HepG2 (cell line): ENCODE data around the gene SP6. TPM values are rescaled to one million over a fixed set of nuclear protein-coding genes. Genes with fewer than 3 reads are reported as not detected.

Experiments
- ATAC-seq: fragments of 200-7000 bp; cut with Tn5 transposase; 3 replicates; pipeline ENCODE4 v1.9.1; 2020; ENCODE audit warnings: mild to moderate bottlenecking, moderate library complexity
- BruUV-seq: library from RNA; stranded (reverse); fragments of 400-500 nt; replicated peaks from 2 replicates; lab custom pipeline; 2021; lab: Mats Ljungman, UMichigan
- CTCF ChIA-PET: fragments of 300-600 bp; formaldehyde crosslinking; extraction: SDS; loops from one replicate; lab custom pipeline; 2021; ENCODE audit warnings: low total read pairs, inconsistent platforms, low intra/inter-chr PET ratio; lab: Yijun Ruan, JAX
- POLR2A ChIA-PET: fragments of 350-600 bp; sonication (Branson Sonifier 250); formaldehyde crosslinking; loops from one replicate; lab custom pipeline; 2020; ENCODE audit warnings: antibody characterized with exemption, inconsistent platforms; lab: Yijun Ruan, JAX
- DNase-seq: peaks from one replicate; pipeline ENCODE4 v3.0.0-alpha.2; 2015; ENCODE audit warnings: low spot score
- FAIRE-seq: peaks from 3 replicates; lab custom pipeline; 2011; peaks lifted over from hg19 to GRCh38; lab: Jason Lieb, UNC
- H2AFZ ChIP-seq: one replicate; pipeline ENCODE4 v1.6.1; 2011; ENCODE audit warnings: low read length, inconsistent platforms
- H3K27ac ChIP-seq: fragments of 300-600 bp; 3 replicates; pipeline ENCODE4 v1.8.0; 2011; ENCODE audit warnings: mixed run types, mild to moderate bottlenecking, mixed read lengths, low read length, inconsistent platforms; ENCODE audit not compliant: insufficient read depth; ENCODE audit errors: extremely low read length
- H3K27me3 ChIP-seq, 2 experiments: fragments of 200-600 bp in 1 of 2; 2 replicates in 1 of 2; 3 replicates in 1 of 2; pipeline versions ENCODE4 v1.6.0 to v1.8.0; 2011; ENCODE audit warnings: low read length in 2 of 2, mild to moderate bottlenecking in 2 of 2, moderate library complexity in 2 of 2, inconsistent platforms in 1 of 2; ENCODE audit not compliant: insufficient read depth in 2 of 2, control insufficient read depth in 1 of 2
- H3K36me3 ChIP-seq, 2 experiments: fragments of 200-600 bp in 1 of 2; replicated peaks in 1 of 2; 2 replicates in 1 of 2; 3 replicates in 1 of 2; pipeline versions ENCODE4 v1.5.1 to v1.8.0; 2011; ENCODE audit warnings: low read length in 2 of 2, inconsistent platforms in 1 of 2; ENCODE audit not compliant: insufficient read depth in 2 of 2, control insufficient read depth in 1 of 2
- H3K4me1 ChIP-seq: 2 replicates; pipeline ENCODE4 v1.5.1; 2012; ENCODE audit warnings: low read length, inconsistent platforms; ENCODE audit not compliant: insufficient read depth
- H3K4me2 ChIP-seq: 2 replicates; pipeline ENCODE4 v1.6.0; 2011; ENCODE audit warnings: low read depth, low read length, inconsistent platforms
- H3K4me3 ChIP-seq, 3 experiments: fragments of 200-600 bp in 1 of 3; sonication (generic), shearing (Covaris generic) in 1 of 3; replicated peaks in 1 of 3; 2 replicates each; pipeline ENCODE4 v1.5.1; 2011 to 2016; ENCODE audit warnings: low read length in 3 of 3, inconsistent platforms in 2 of 3, low read depth in 2 of 3, mild to moderate bottlenecking in 2 of 3, control low read depth in 1 of 3, mixed read lengths in 1 of 3; ENCODE audit not compliant: insufficient read depth in 1 of 3
- H3K79me2 ChIP-seq: one replicate; pipeline ENCODE4 v1.6.1; 2011; ENCODE audit warnings: low read length, inconsistent platforms; ENCODE audit not compliant: insufficient read depth
- H3K9ac ChIP-seq: 2 replicates; pipeline ENCODE4 v1.6.0; 2011; ENCODE audit warnings: mild to moderate bottlenecking, low read depth, low read length, inconsistent platforms; ENCODE audit not compliant: insufficient read depth
- H3K9me3 ChIP-seq: 2 replicates; pipeline ENCODE4 v1.5.1; 2012; ENCODE audit warnings: mild to moderate bottlenecking, low read length
- H4K20me1 ChIP-seq: 2 replicates; pipeline ENCODE4 v1.6.0; 2011; ENCODE audit warnings: inconsistent platforms, mild to moderate bottlenecking, low read length, moderate library complexity; ENCODE audit not compliant: insufficient read depth
- CTCF ChIP-seq: sonication (generic); formaldehyde crosslinking; IDR thresholded peaks from 2 replicates; pipeline ENCODE4 v1.5.0; 2020; ENCODE audit warnings: mild to moderate bottlenecking, missing genetic modification reagents, moderate library complexity
- GATA4 ChIP-seq: sonication (generic); IDR thresholded peaks from 2 replicates; pipeline ENCODE4 v1.6.1; 2016; ENCODE audit warnings: antibody characterized with exemption, low read depth, borderline replicate concordance
- HNF1A ChIP-seq, 2 experiments: sonication (generic) in 1 of 2; formaldehyde crosslinking in 1 of 2; IDR thresholded peaks; 2 replicates each; pipeline versions ENCODE4 v1.4.0 to v1.6.1; 2016 to 2020; ENCODE audit warnings: borderline replicate concordance in 1 of 2, low read depth in 1 of 2, mild to moderate bottlenecking in 1 of 2, missing genetic modification reagents in 1 of 2
- MEIS1 ChIP-seq: sonication (generic); formaldehyde crosslinking; IDR thresholded peaks from 2 replicates; pipeline ENCODE4 v1.9.0; 2021; ENCODE audit warnings: mild to moderate bottlenecking, missing genetic modification reagents, moderate library complexity, borderline replicate concordance
- MEIS2 ChIP-seq: sonication (generic); formaldehyde crosslinking; IDR thresholded peaks from 2 replicates; pipeline ENCODE4 v1.9.0; 2021; ENCODE audit warnings: mild to moderate bottlenecking, missing genetic modification reagents
- RAD21 ChIP-seq: fragments of 450-650 bp; formaldehyde crosslinking; IDR thresholded peaks from 2 replicates; pipeline ENCODE4 v1.5.0; 2020; ENCODE audit warnings: mild to moderate bottlenecking
- SALL1 ChIP-seq: sonication (generic); formaldehyde crosslinking; IDR thresholded peaks from 2 replicates; pipeline ENCODE4 v1.8.0; 2022; ENCODE audit warnings: mild to moderate bottlenecking, missing genetic modification reagents
- SMC3 ChIP-seq: IDR thresholded peaks from 2 replicates; pipeline ENCODE4 v1.6.1; 2011; ENCODE audit warnings: low read length, improper control_type of control experiment
- STAG1 ChIP-seq: sonication (generic); formaldehyde crosslinking; IDR thresholded peaks from 2 replicates; pipeline ENCODE4 v1.4.0; 2020; ENCODE audit warnings: missing genetic modification reagents
- TFAP4 ChIP-seq: sonication (generic); IDR thresholded peaks from 2 replicates; pipeline ENCODE4 v1.6.1; 2016; ENCODE audit warnings: low read depth, borderline replicate concordance
- XRCC5 ChIP-seq: fragments of 200-400 bp; formaldehyde crosslinking; optimal IDR thresholded peaks from 2 replicates; pipeline ENCODE3; 2017; ENCODE audit warnings: mild to moderate bottlenecking, low read length
- ZBTB25 ChIP-seq: IDR thresholded peaks from 2 replicates; pipeline ENCODE4 v1.6.1; 2018; ENCODE audit warnings: missing genetic modification reagents
- ZNF20 ChIP-seq: sonication (generic); formaldehyde crosslinking; IDR thresholded peaks from 2 replicates; pipeline ENCODE4 v1.4.0; 2020; ENCODE audit warnings: mild to moderate bottlenecking, moderate library complexity, missing genetic modification reagents
- ZNF441 ChIP-seq: sonication (generic); formaldehyde crosslinking; IDR thresholded peaks from 2 replicates; pipeline ENCODE4 v1.7.0; 2021; ENCODE audit warnings: missing genetic modification reagents, borderline replicate concordance
- ZNF891 ChIP-seq: sonication (generic); formaldehyde crosslinking; IDR thresholded peaks from 2 replicates; pipeline ENCODE4 v1.5.0; 2020; ENCODE audit warnings: mild to moderate bottlenecking, missing genetic modification reagents
- WGBS: methylation state at CpG from one replicate; pipeline ENCODE4 v1.1.6; 2017; ENCODE audit warnings: low lambda C conversion rate; 5-methylcytosine and 5-hydroxymethylcytosine counted together
- in situ Hi-C: cut with HindIII; loops from 2 replicates; pipeline ENCODE4 v1.10.0; 2017; ENCODE audit warnings: low pct_unique_long_range_greater_than_20kb; ENCODE audit not compliant: extremely low pct_ligation_motif_present
- intact Hi-C: fragments of 100-400 bp; cut with micrococcal nuclease; formaldehyde crosslinking; loops from one replicate; pipeline ENCODE4 v1.10.0; 2022; ENCODE audit not compliant: unreplicated experiment
- polyA plus RNA-seq, 8 experiments: library from polyadenylated mRNA; depleted of rRNA in 3 of 8; stranded (reverse) in 7 of 8; unstranded in 1 of 8; fragments of >200 nt; fragmentation: Illumina TruSeq in 4 of 8; extraction: Trizol in 4 of 8; gene quantifications; 2 replicates each; pipeline versions ENCODE4 v1.2.1 to v1.2.3, GENCODE V29; 2011 to 2016; ENCODE audit warnings: low read depth in 4 of 8, missing spikeins in 1 of 8, mixed read lengths in 1 of 8; ENCODE audit not compliant: insufficient read depth in 1 of 8
- total RNA-seq, 5 experiments: library from RNA; depleted of rRNA; stranded (reverse); fragments of >200 nt; fragmentation: Illumina TruSeq; extraction: Trizol; gene quantifications; 2 replicates each; pipeline ENCODE4 v1.2.3, GENCODE V29; 2016; ENCODE audit warnings: low read depth in 1 of 5

The SP6 gene
- total and polyA plus RNA-seq, 2 of the 13 experiments (the other 11 are each of a cell fraction or from before 2014, with no cell fraction given): 0.07 TPM

GRCh38 chr17:47802341-47803022, 48.5 kb downstream of the SP6 start:
- no peaks in the 10 kb centered on the region for H3K9me3 ChIP-seq
- H3K36me3 ChIP-seq: no peaks in the 10 kb centered on the region; a peak in 1 of 5 replicates
- POLR2A ChIA-PET: no interaction called here
- peaks cover 4 to 16% of the 10 kb centered on the region in 2 experiments; a peak in 3 of 5 replicates for H3K27me3 ChIP-seq
- 7% methylated on average over 7 of the region's 9 CpGs for WGBS
- H2AFZ ChIP-seq: no peak overlapping the region
- intact Hi-C loops (loop anchor here (1.0 kb wide), 1 partner anchor 26 kb away; no protein-coding TSS in a partner anchor), in situ Hi-C loops (no loop called here)
- no peak overlapping the region for H3K9ac ChIP-seq
- no peaks in the 10 kb centered on the region for H3K4me1 ChIP-seq
- no TSS peak for BruUV-seq
- CTCF ChIA-PET: interaction anchor here (1.3 to 2.2 kb wide), 2 partner anchors 26 to 138 kb away, joined by 4 to 15 read pairs; no protein-coding TSS in a partner anchor
- no peak overlapping the region for H3K27ac ChIP-seq
- H3K4me2 ChIP-seq: no peak overlapping the region
- H4K20me1 ChIP-seq: peaks cover 4% of the 10 kb centered on the region; the same call in 1 of the 2 replicates
- no peaks in the 10 kb centered on the region for H3K79me2 ChIP-seq
- ATAC-seq: peak; percentile 93
- TF ChIP-seq TFAP4 (peak; percentile 60; the same call in 1 of the 2 replicates), GATA4 (no peak), ZNF441 (no peak), SMC3 (peak; percentile 26; the same call in 1 of the 2 replicates), CTCF (CRISPR knock-in tag) (peak; percentile 80), XRCC5 (no peak), HNF1A (IDR thresholded peaks at IDR 0.05; ENCODE audit: low read depth) (no peak), HNF1A (CRISPR knock-in tag; IDR thresholded peaks at IDR 0.05; ENCODE audit: borderline replicate concordance) (no peak), ZNF891 (CRISPR knock-in tag) (no peak), RAD21 (CRISPR knock-in tag) (peak; percentile 77), STAG1 (CRISPR knock-in tag) (peak; percentile 77), ZBTB25 (no peak), ZNF20 (CRISPR knock-in tag) (no peak), SALL1 (CRISPR knock-in tag) (0 out of 2 replicates have a peak, but pooled peaks have one; percentile 14), MEIS1 (CRISPR knock-in tag) (peak; percentile 56; the same call in 1 of the 2 replicates), MEIS2 (no peak)
- H3K4me3 ChIP-seq: no peak overlapping the region
- DNase-seq: peak; percentile 67
- FAIRE-seq: peak; percentile 85
